MM.1S (cell line): ENCODE data around the gene TANC1.

Source experiments
- DNase-seq: peaks from one replicate; pipeline ENCODE4 v3.0.0-alpha.2; 2015
- H2AFZ ChIP-seq: fragments of 300-600 bp; sonication (generic); 2 replicates; pipeline ENCODE4 v1.6.0; 2016; ENCODE audit warnings: antibody characterized with exemption, low read length
- H3F3A ChIP-seq: fragments of 300-600 bp; sonication (generic); 2 replicates; pipeline ENCODE4 v1.6.1; 2016; ENCODE audit warnings: mild to moderate bottlenecking, antibody characterized with exemption, low read length, moderate library complexity, mixed read lengths; ENCODE audit not compliant: insufficient read depth
- H3K27ac ChIP-seq: fragments of 300-600 bp; sonication (generic); 2 replicates; pipeline ENCODE4 v1.5.1; 2016; ENCODE audit warnings: mild to moderate bottlenecking, low read length
- H3K27me3 ChIP-seq: fragments of 300-600 bp; sonication (generic); replicated peaks from 2 replicates; pipeline ENCODE4 v1.6.0; 2016; ENCODE audit warnings: low read length; ENCODE audit not compliant: insufficient read depth
- H3K36me3 ChIP-seq: fragments of 300-600 bp; sonication (generic); replicated peaks from 2 replicates; pipeline ENCODE4 v1.6.1; 2016; ENCODE audit warnings: mild to moderate bottlenecking, low read length, mixed read lengths; ENCODE audit not compliant: insufficient read depth
- H3K4me1 ChIP-seq: fragments of 300-600 bp; sonication (generic); 2 replicates; pipeline ENCODE4 v1.6.1; 2016; ENCODE audit warnings: low read length, mixed read lengths
- H3K4me2 ChIP-seq: fragments of 300-600 bp; sonication (generic); 2 replicates; pipeline ENCODE4 v1.6.0; 2016; ENCODE audit warnings: low read depth, low read length
- H3K4me3 ChIP-seq: fragments of 300-600 bp; sonication (generic); 2 replicates; pipeline ENCODE4 v1.5.1; 2016; ENCODE audit warnings: low read length, mixed read lengths
- H3K79me2 ChIP-seq: fragments of 300-600 bp; sonication (generic); 2 replicates; pipeline ENCODE4 v1.6.1; 2016; ENCODE audit warnings: mixed run types, low read length, mixed read lengths
- H3K9ac ChIP-seq: fragments of 300-600 bp; sonication (generic); 2 replicates; pipeline ENCODE4 v1.6.1; 2016; ENCODE audit warnings: low read length, mixed read lengths
- H3K9me2 ChIP-seq: fragments of 300-600 bp; sonication (generic); replicated peaks from 2 replicates; pipeline ENCODE4 v1.6.1; 2016; ENCODE audit warnings: mild to moderate bottlenecking, low read length, mixed read lengths; ENCODE audit not compliant: insufficient read depth
- H3K9me3 ChIP-seq: fragments of 300-600 bp; sonication (generic); replicated peaks from 2 replicates; pipeline ENCODE4 v1.6.1; 2016; ENCODE audit warnings: mild to moderate bottlenecking, low read length, mixed read lengths; ENCODE audit not compliant: insufficient read depth
- H4K20me1 ChIP-seq: fragments of 300-600 bp; sonication (generic); 2 replicates; pipeline ENCODE4 v1.6.1; 2016; ENCODE audit warnings: mild to moderate bottlenecking, low read length, moderate library complexity, mixed read lengths; ENCODE audit not compliant: insufficient read depth
- EZH2 ChIP-seq: fragments of 300-600 bp; sonication (generic); optimal IDR thresholded peaks from 2 replicates; pipeline ENCODE3; 2017; ENCODE audit warnings: low read depth, mild to moderate bottlenecking, antibody characterized with exemption, low read length, mixed read lengths
- EZH2phosphoT487 ChIP-seq: fragments of 300-600 bp; sonication (generic); IDR thresholded peaks from 2 replicates; pipeline ENCODE4 v1.6.1; 2018; ENCODE audit warnings: antibody characterized with exemption, low read length
- TF ChIP-seq, protein P1 (sequence below): fragments of 300-600 bp; sonication (generic); IDR thresholded peaks from 2 replicates; pipeline ENCODE4 v1.5.1; 2016; ENCODE audit warnings: antibody characterized with exemption, low read length, mixed read lengths

Gene TANC1

DNA sequence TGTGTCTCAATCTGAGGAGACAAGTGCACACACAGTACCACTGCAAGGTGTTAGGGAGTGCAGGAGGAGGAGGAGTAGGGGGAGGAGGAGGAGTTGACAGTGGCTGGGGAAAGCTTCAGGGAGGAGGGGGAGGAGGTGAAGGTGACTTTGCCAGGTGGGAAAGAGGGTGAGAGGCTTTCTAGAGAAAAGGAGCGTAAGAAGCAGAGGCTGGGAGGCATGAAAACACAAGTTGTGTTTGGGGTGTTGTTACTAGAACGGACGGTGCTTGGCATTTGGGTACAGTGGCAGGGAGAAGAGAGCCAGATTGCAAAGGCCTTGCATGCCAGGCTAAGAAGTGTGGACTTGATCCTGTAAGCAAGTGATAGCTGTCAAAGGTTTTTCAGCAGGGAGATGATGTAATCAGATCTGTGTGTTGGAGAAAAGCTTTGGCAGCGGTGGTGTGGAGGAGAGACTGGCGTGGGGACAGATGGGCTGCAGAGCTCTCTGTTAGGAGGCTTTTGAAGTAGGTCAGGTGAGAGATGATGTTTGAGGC, 16.2 kb downstream of the TANC1 start:
- Histone ChIP-seq H3K4me1 (no peaks in the 10 kb centered on the region), H4K20me1 (no peaks in the 10 kb centered on the region), H3K9me3 (no peaks in the 10 kb centered on the region), H3K9me2 (no peaks in the 10 kb centered on the region), H3K4me3 (no peak overlapping the region), H3K9ac (no peak overlapping the region), H3K4me2 (no peak overlapping the region), H3K36me3 (no peaks in the 10 kb centered on the region), H3F3A (no peaks in the 10 kb centered on the region), H3K27me3 (no peaks in the 10 kb centered on the region), H3K27ac (no peak overlapping the region), H2AFZ (no peak overlapping the region), H3K79me2 (no peaks in the 10 kb centered on the region)
- no peak for DNase-seq
- TF ChIP-seq EZH2phosphoT487 = no peak

DNA sequence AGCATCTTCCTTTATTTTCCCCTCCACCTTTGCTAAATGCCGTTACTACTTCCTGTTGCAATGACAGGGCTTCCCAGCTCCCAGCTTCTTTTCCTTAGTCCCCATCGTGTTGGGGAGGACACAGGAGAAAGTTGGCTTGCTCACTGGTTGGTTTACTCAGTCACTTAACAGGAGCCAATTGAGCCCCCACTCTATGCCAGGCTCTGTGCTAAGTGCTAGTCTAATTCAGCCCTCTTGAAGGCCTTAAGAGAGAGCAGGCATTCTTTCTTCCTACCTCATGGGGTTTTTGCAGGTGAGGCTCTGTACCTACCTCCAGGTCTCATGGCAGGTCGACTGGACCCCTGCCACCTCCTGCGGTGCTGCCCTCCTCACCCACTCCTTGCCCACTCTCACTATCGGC, 20.1 kb downstream of the TANC1 start:
- no peaks in the 10 kb centered on the region for H3K79me2 ChIP-seq
- no peak overlapping the region for H2AFZ ChIP-seq
- DNase-seq = no peak
- no peaks in the 10 kb centered on the region for H4K20me1 ChIP-seq
- no peak overlapping the region for H3K4me3 ChIP-seq
- H3K9me2 ChIP-seq = no peaks in the 10 kb centered on the region
- TF ChIP-seq EZH2phosphoT487 = no peak
- TF ChIP-seq, protein P1, sequence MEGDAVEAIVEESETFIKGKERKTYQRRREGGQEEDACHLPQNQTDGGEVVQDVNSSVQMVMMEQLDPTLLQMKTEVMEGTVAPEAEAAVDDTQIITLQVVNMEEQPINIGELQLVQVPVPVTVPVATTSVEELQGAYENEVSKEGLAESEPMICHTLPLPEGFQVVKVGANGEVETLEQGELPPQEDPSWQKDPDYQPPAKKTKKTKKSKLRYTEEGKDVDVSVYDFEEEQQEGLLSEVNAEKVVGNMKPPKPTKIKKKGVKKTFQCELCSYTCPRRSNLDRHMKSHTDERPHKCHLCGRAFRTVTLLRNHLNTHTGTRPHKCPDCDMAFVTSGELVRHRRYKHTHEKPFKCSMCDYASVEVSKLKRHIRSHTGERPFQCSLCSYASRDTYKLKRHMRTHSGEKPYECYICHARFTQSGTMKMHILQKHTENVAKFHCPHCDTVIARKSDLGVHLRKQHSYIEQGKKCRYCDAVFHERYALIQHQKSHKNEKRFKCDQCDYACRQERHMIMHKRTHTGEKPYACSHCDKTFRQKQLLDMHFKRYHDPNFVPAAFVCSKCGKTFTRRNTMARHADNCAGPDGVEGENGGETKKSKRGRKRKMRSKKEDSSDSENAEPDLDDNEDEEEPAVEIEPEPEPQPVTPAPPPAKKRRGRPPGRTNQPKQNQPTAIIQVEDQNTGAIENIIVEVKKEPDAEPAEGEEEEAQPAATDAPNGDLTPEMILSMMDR = no peak
- no peak for TF ChIP-seq EZH2
- no peak overlapping the region for H3K9ac ChIP-seq
- no peaks in the 10 kb centered on the region for H3F3A ChIP-seq
- no peaks in the 10 kb centered on the region for H3K4me1 ChIP-seq
- no peaks in the 10 kb centered on the region for H3K36me3 ChIP-seq
- no peak overlapping the region for H3K4me2 ChIP-seq
- no peaks in the 10 kb centered on the region for H3K9me3 ChIP-seq
- no peak overlapping the region for H3K27ac ChIP-seq
- H3K27me3 ChIP-seq = no peaks in the 10 kb centered on the region

DNA sequence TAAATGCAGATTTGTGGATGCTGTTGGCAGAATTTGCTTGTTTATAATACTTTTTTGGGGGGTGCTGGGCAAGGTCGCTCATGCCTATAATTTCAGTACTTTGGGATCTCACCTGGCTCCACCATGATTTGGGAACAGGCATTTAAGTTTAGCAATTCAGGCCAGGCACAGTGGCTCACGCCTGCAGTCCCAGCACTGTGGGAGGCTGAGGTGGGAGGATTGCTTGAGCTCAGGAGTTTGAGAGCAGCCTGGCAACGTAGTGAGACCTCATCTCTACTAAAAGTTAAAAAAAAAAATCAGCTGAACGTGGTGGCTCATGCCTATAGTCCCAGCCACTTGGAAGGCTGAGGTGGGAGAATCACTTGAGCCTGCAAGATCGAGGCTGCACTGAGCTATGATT, 20.7 kb downstream of the TANC1 start:
- Histone ChIP-seq H3F3A (no peaks in the 10 kb centered on the region), H3K9me3 (no peaks in the 10 kb centered on the region), H4K20me1 (no peaks in the 10 kb centered on the region), H3K27ac (no peak overlapping the region), H3K9me2 (no peaks in the 10 kb centered on the region), H3K27me3 (no peaks in the 10 kb centered on the region), H3K9ac (no peak overlapping the region), H3K4me1 (no peaks in the 10 kb centered on the region), H3K79me2 (no peaks in the 10 kb centered on the region), H3K36me3 (no peaks in the 10 kb centered on the region), H3K4me2 (no peak overlapping the region), H3K4me3 (no peak overlapping the region), H2AFZ (no peak overlapping the region)
- DNase-seq = no peak
- no peak for TF ChIP-seq EZH2
- no peak for TF ChIP-seq EZH2phosphoT487
- TF ChIP-seq, protein P1 = no peak

DNA sequence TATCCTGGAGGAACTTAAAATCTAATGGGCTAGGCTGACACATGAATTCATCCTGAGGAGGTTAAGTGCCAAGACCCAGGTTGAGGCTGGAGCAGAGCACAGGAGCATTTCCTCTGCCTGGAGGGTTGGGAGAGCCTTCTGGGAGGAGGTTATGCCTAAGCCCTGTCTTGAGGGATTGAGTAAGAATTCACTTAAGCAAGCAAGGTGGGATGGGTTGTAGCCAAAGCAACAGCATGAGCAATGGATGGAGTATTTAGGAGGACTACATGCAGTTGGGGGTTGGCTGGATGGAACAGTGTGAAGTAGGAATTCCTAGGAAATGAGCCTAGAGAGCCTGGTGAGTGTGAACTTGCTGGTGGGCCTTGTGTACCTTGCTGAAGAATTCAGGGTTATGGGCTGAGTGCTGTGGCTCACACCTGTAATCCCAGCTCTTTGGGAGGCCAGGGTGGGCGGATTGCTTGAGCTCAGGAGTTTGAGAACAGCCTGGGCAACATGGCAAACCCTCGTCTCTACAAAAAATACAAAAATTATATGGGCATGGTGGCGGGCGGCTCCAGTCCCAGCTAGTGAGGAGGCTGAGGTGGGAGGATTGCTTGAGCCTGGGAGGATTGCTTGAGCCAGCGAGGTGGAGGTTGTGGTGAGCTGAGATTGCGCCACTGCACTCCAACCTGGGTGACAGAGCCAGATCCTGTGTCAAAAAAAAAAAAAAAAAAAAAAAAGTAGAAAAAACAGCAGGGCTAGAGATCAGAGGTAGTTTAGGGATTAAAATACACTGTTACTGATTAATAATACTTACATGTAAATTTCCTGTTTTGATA, 22.2 kb downstream of the TANC1 start:
- Histone ChIP-seq H3F3A (no peaks in the 10 kb centered on the region), H3K9me3 (no peaks in the 10 kb centered on the region), H3K9me2 (no peaks in the 10 kb centered on the region), H3K9ac (no peak overlapping the region), H2AFZ (no peak overlapping the region), H3K36me3 (no peaks in the 10 kb centered on the region), H3K4me2 (no peak overlapping the region), H3K27ac (no peak overlapping the region), H3K79me2 (no peaks in the 10 kb centered on the region), H3K4me3 (no peak overlapping the region), H4K20me1 (no peaks in the 10 kb centered on the region), H3K4me1 (peaks cover 13% of the 10 kb centered on the region), H3K27me3 (no peaks in the 10 kb centered on the region)
- no peak for DNase-seq
- TF ChIP-seq, protein P1 = no peak
- TF ChIP-seq EZH2 = no peak
- no peak for TF ChIP-seq EZH2phosphoT487
